K562 (cell line): ENCODE results near the gene CRIM1. TPM values are rescaled to one million over a fixed set of nuclear protein-coding genes. Genes with fewer than 3 reads are reported as not detected.

Source experiments
- ATAC-seq: fragments of 200-7000 bp; cut with Tn5 transposase; 3 replicates; pipeline ENCODE4 v1.9.1; 2020; ENCODE audit warnings: moderate library complexity
- BruUV-seq: library from RNA; stranded (reverse); fragments of 400-500 nt; replicated peaks from 2 replicates; lab custom pipeline; 2021; lab: Mats Ljungman, UMichigan
- CTCF ChIA-PET: fragments of 300-600 bp; formaldehyde crosslinking; extraction: SDS; loops from one replicate; lab custom pipeline; 2021; ENCODE audit warnings: low intra/inter-chr PET ratio; lab: Yijun Ruan, JAX
- POLR2A ChIA-PET: fragments of 300-600, 350-650 bp; sonication (Branson Sonifier 250); formaldehyde crosslinking; extraction: SDS; loops from one replicate; lab custom pipeline; 2021; ENCODE audit warnings: antibody characterized with exemption, inconsistent platforms; lab: Yijun Ruan, JAX
- DNase-seq, 4 experiments: peaks; one replicate each; pipeline versions ENCODE4 v3.0.0 to v3.0.0-alpha.2; 2011 to 2018; ENCODE audit warnings: low spot score in 3 of 4, mixed read lengths in 3 of 4; ENCODE audit errors: extremely low read depth in 1 of 4
- FAIRE-seq: peaks from 2 replicates; lab custom pipeline; 2011; peaks lifted over from hg19 to GRCh38; lab: Jason Lieb, UNC
- H2AFZ ChIP-seq: 2 replicates; pipeline ENCODE4 v1.6.0; 2011; ENCODE audit warnings: low read depth, low read length, control low read depth, inconsistent platforms
- H3K27ac ChIP-seq: fragments of 200-600 bp; 3 replicates; pipeline ENCODE4 v1.8.0; 2011; ENCODE audit warnings: low read depth, mild to moderate bottlenecking, control low read depth, inconsistent platforms, low read length, moderate library complexity, mixed read lengths; ENCODE audit errors: extremely low read depth
- H3K27me3 ChIP-seq, 2 experiments: fragments of 300-600 bp in 1 of 2; 2 replicates in 1 of 2; 3 replicates in 1 of 2; pipeline versions ENCODE4 v1.6.0 to v1.8.0; 2011; ENCODE audit warnings: inconsistent platforms in 2 of 2, low read length in 2 of 2, mild to moderate bottlenecking in 1 of 2, mixed read lengths in 1 of 2, moderate library complexity in 1 of 2; ENCODE audit not compliant: control insufficient read depth in 2 of 2, insufficient read depth in 2 of 2
- H3K36me3 ChIP-seq: fragments of 300-600 bp; 3 replicates; pipeline ENCODE4 v1.8.0; 2011; ENCODE audit warnings: mild to moderate bottlenecking, low read length, inconsistent platforms; ENCODE audit not compliant: control insufficient read depth, insufficient read depth
- H3K4me1 ChIP-seq, 2 experiments: fragments of 200-600 bp in 1 of 2; replicated peaks in 1 of 2; 2 replicates in 1 of 2; 3 replicates in 1 of 2; pipeline versions ENCODE4 v1.5.1 to v1.8.0; 2011; ENCODE audit warnings: inconsistent platforms in 2 of 2, low read length in 2 of 2, mild to moderate bottlenecking in 1 of 2, mixed read lengths in 1 of 2, moderate library complexity in 1 of 2; ENCODE audit not compliant: control insufficient read depth in 2 of 2, insufficient read depth in 2 of 2
- H3K4me2 ChIP-seq: 2 replicates; pipeline ENCODE4 v1.6.1; 2011; ENCODE audit warnings: low read length, control low read depth, inconsistent platforms, mixed read lengths; ENCODE audit not compliant: insufficient read depth
- H3K4me3 ChIP-seq: fragments of 200-600 bp; sonication (generic), shearing (Covaris generic); 2 replicates; pipeline ENCODE4 v1.5.1; 2016; ENCODE audit warnings: control low read depth, inconsistent platforms
- H3K79me2 ChIP-seq: fragments of 200-600 bp; 3 replicates; pipeline ENCODE4 v1.8.0; 2011; ENCODE audit warnings: low read length, inconsistent platforms; ENCODE audit not compliant: control insufficient read depth, insufficient read depth
- H3K9ac ChIP-seq, 2 experiments: 2 replicates each; pipeline versions ENCODE4 v1.6.0 to v1.6.1; 2011; ENCODE audit warnings: low read depth in 2 of 2, low read length in 2 of 2, control low read depth in 1 of 2, inconsistent platforms in 1 of 2, mild to moderate bottlenecking in 1 of 2, mixed read lengths in 1 of 2; ENCODE audit not compliant: insufficient read depth in 1 of 2
- H3K9me1 ChIP-seq: one replicate; pipeline ENCODE4 v1.6.0; 2011; ENCODE audit warnings: inconsistent platforms, mild to moderate bottlenecking, low read length, moderate library complexity; ENCODE audit not compliant: control insufficient read depth, insufficient read depth
- H3K9me3 ChIP-seq: replicated peaks from 2 replicates; pipeline ENCODE4 v1.5.1; 2011; ENCODE audit warnings: low read depth, low read length, inconsistent platforms; ENCODE audit not compliant: control insufficient read depth, insufficient read depth
- H4K20me1 ChIP-seq: replicated peaks from 2 replicates; pipeline ENCODE4 v1.6.1; 2011; ENCODE audit warnings: low read length, inconsistent platforms, mixed read lengths; ENCODE audit not compliant: control insufficient read depth, insufficient read depth
- CHD4 ChIP-seq: fragments of 200-600 bp; sonication (generic); IDR thresholded peaks from 3 replicates; pipeline ENCODE4 v1.6.1; 2012; ENCODE audit warnings: low read depth, mild to moderate bottlenecking, mixed read lengths, low read length, inconsistent platforms; ENCODE audit not compliant: insufficient read depth, insufficient replicate concordance, poor library complexity, severe bottlenecking
- ERF ChIP-seq: fragments of 450-650 bp; formaldehyde crosslinking; IDR thresholded peaks from 2 replicates; pipeline ENCODE4 v1.4.0; 2020; ENCODE audit warnings: mild to moderate bottlenecking, mixed read lengths
- FOXP1 ChIP-seq: sonication (generic); formaldehyde crosslinking; IDR thresholded peaks from 2 replicates; pipeline ENCODE4 v1.8.0; 2022; ENCODE audit warnings: mild to moderate bottlenecking, missing genetic modification reagents
- GABPB2 ChIP-seq: fragments of 250-450 bp; sonication (Bioruptor Pico); conservative IDR thresholded peaks from 2 replicates; pipeline ENCODE4 v1.5.1; 2021; ENCODE audit warnings: mild to moderate bottlenecking
- MAFF ChIP-seq: IDR thresholded peaks from 2 replicates; pipeline ENCODE4 v1.6.1; 2012; ENCODE audit warnings: low read length, improper control_type of control experiment
- MNT ChIP-seq, 2 experiments: fragments of 450-650 bp; conservative IDR thresholded peaks; 2 replicates each; pipeline ENCODE4 v1.6.1; 2017; ENCODE audit warnings: mild to moderate bottlenecking in 2 of 2, moderate library complexity in 2 of 2
- MYNN ChIP-seq, 2 experiments: sonication (generic); formaldehyde crosslinking in 1 of 2; IDR thresholded peaks; 2 replicates each; pipeline versions ENCODE4 v1.5.0 to v1.6.1; 2016 to 2020; ENCODE audit warnings: antibody characterized with exemption in 1 of 2, missing genetic modification reagents in 1 of 2
- RNF2 ChIP-seq: sonication (generic); IDR thresholded peaks from 2 replicates; pipeline ENCODE4 v1.6.1; 2016
- SREBF1 ChIP-seq: fragments of 150-350 bp; IDR thresholded peaks from 2 replicates; pipeline ENCODE4 v1.6.1; 2014; ENCODE audit warnings: antibody characterized with exemption, low read depth, low read length, borderline replicate concordance
- TEAD4 ChIP-seq, 2 experiments: sonication (generic) in 1 of 2; formaldehyde crosslinking in 1 of 2; IDR thresholded peaks; 2 replicates each; pipeline versions ENCODE4 v1.6.1 to v1.8.0; 2012 to 2022; ENCODE audit warnings: borderline replicate concordance in 1 of 2, inconsistent platforms in 1 of 2, low read length in 1 of 2, mild to moderate bottlenecking in 1 of 2, missing genetic modification reagents in 1 of 2
- ZNF766 ChIP-seq: fragments of 200-800 bp; sonication (Bioruptor generic); conservative IDR thresholded peaks from 2 replicates; pipeline ENCODE4 v1.6.1; 2016; ENCODE audit warnings: missing genetic modification characterization, missing compliant biosample characterization
- WGBS: fragments of 100-300 bp; shearing (Covaris generic); methylation state at CpG from one replicate; pipeline ENCODE4 v1.1.6; 2016; ENCODE audit warnings: low coverage, mixed read lengths; ENCODE audit not compliant: insufficient coverage; ENCODE audit errors: missing lambda C conversion rate; 5-methylcytosine and 5-hydroxymethylcytosine counted together
- in situ Hi-C: fragments of 300-500 bp; cut with MboI; formaldehyde crosslinking; loops from 4 replicates; pipeline ENCODE4 v1.15.0; 2018; ENCODE audit warnings: inconsistent platforms, mixed read lengths
- intact Hi-C: fragments of 100-400 bp; cut with micrococcal nuclease; formaldehyde crosslinking; loops from 2 replicates; pipeline ENCODE4 v1.14.2; 2022
- polyA plus RNA-seq, 8 experiments: library from polyadenylated mRNA; depleted of rRNA in 4 of 8; stranded (reverse) in 5 of 8; unstranded in 3 of 8; fragments of >200 nt; fragmentation: Nextera tagmentation in 2 of 8; fragmentation: Illumina TruSeq in 1 of 8; extraction: Ambion mirVana in 2 of 8; extraction: Trizol in 1 of 8; gene quantifications; 2 replicates each; pipeline versions ENCODE4 v1.2.1 to v1.2.3, GENCODE V29; 2011 to 2014; ENCODE audit warnings: inconsistent platforms in 1 of 8, missing spikeins in 1 of 8
- total RNA-seq, 7 experiments: library from RNA; depleted of rRNA in 6 of 7; stranded (reverse); fragments of >200 nt in 6 of 7; fragmentation: Illumina TruSeq in 2 of 7; extraction: Trizol in 2 of 7; gene quantifications; 2 replicates each; pipeline versions ENCODE4 v1.2.1 to v1.2.3, GENCODE V29; 2011 to 2021; ENCODE audit warnings: low replicate concordance in 1 of 7
- TF ChIP-seq, protein P1 (sequence below): sonication (generic); formaldehyde crosslinking; IDR thresholded peaks from 2 replicates; pipeline ENCODE4 v1.8.0; 2023; ENCODE audit warnings: missing genetic modification reagents, mild to moderate bottlenecking, borderline replicate concordance

Gene CRIM1
- total and polyA plus RNA-seq, 9 of the 15 experiments (the other 6 are each of a cell fraction or from before 2014, with no cell fraction given) = 0.01 to 0.36 (median 0.06) TPM; not detected in 1

DNA sequence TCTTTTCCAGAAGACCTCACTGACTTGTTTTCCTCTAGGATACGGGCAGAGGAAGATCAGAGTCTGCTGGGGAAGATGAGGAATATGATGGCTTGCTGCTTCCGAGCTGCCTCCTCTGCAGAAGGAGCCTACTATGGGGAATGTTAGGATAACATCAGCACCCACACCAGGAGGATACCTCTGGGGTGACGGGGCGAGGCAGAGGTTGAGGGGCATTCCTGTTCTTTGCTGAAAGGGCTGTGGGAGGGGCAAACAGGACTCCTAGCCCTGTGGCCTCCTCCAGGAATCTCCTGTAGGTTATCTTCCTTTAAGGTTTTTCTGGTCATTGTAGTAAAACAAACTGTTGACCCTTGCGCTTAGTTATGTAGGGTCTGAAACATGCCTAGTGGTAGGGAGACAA is 102.5 kb downstream of the CRIM1 start:
- CTCF ChIA-PET = no interaction called here
- in situ Hi-C loops = no loop called here

More for the DNA sequence above, 102.5 kb downstream of the CRIM1 start:
- 13% methylated on average over 5 of the region's 5 CpGs for WGBS
- Histone ChIP-seq H3K27me3 (peaks cover 0 to 4% of the 10 kb centered on the region in 2 experiments; a peak in 2 of 5 replicates), H3K27ac (no peak overlapping the region), H3K4me2 (no peak overlapping the region), H3K9me3 (no peaks in the 10 kb centered on the region), H2AFZ (no peak overlapping the region), H3K4me1 (no peaks in the 10 kb centered on the region; a peak in 1 of 5 replicates), H3K9ac (no peak overlapping the region), H3K9me1 (no peaks in the 10 kb centered on the region), H3K79me2 (no peaks in the 10 kb centered on the region), H4K20me1 (no peaks in the 10 kb centered on the region), H3K36me3 (no peaks in the 10 kb centered on the region), H3K4me3 (no peak overlapping the region)
- BruUV-seq = no TSS peak
- POLR2A ChIA-PET = no interaction called here
- TF ChIP-seq ZNF766 (CRISPR knock-in tag) = no peak
- TF ChIP-seq RNF2 = no peak
- no peak for TF ChIP-seq MNT (conservative IDR thresholded peaks at IDR 0.05)
- TF ChIP-seq MYNN (IDR thresholded peaks at IDR 0.05) = no peak
- TF ChIP-seq MYNN (CRISPR knock-in tag; IDR thresholded peaks at IDR 0.05) = no peak
- TF ChIP-seq TEAD4 (IDR thresholded peaks at IDR 0.05; ENCODE audit: low read length) = no peak
- TF ChIP-seq TEAD4 (CRISPR knock-in tag; IDR thresholded peaks at IDR 0.05; ENCODE audit: borderline replicate concordance) = no peak
- TF ChIP-seq, protein P1, sequence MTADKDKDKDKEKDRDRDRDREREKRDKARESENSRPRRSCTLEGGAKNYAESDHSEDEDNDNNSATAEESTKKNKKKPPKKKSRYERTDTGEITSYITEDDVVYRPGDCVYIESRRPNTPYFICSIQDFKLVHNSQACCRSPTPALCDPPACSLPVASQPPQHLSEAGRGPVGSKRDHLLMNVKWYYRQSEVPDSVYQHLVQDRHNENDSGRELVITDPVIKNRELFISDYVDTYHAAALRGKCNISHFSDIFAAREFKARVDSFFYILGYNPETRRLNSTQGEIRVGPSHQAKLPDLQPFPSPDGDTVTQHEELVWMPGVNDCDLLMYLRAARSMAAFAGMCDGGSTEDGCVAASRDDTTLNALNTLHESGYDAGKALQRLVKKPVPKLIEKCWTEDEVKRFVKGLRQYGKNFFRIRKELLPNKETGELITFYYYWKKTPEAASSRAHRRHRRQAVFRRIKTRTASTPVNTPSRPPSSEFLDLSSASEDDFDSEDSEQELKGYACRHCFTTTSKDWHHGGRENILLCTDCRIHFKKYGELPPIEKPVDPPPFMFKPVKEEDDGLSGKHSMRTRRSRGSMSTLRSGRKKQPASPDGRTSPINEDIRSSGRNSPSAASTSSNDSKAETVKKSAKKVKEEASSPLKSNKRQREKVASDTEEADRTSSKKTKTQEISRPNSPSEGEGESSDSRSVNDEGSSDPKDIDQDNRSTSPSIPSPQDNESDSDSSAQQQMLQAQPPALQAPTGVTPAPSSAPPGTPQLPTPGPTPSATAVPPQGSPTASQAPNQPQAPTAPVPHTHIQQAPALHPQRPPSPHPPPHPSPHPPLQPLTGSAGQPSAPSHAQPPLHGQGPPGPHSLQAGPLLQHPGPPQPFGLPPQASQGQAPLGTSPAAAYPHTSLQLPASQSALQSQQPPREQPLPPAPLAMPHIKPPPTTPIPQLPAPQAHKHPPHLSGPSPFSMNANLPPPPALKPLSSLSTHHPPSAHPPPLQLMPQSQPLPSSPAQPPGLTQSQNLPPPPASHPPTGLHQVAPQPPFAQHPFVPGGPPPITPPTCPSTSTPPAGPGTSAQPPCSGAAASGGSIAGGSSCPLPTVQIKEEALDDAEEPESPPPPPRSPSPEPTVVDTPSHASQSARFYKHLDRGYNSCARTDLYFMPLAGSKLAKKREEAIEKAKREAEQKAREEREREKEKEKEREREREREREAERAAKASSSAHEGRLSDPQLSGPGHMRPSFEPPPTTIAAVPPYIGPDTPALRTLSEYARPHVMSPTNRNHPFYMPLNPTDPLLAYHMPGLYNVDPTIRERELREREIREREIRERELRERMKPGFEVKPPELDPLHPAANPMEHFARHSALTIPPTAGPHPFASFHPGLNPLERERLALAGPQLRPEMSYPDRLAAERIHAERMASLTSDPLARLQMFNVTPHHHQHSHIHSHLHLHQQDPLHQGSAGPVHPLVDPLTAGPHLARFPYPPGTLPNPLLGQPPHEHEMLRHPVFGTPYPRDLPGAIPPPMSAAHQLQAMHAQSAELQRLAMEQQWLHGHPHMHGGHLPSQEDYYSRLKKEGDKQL (CRISPR knock-in tag) = no peak
- TF ChIP-seq GABPB2 (CRISPR knock-in tag) = no peak
- TF ChIP-seq MAFF = no peak
- no peak for TF ChIP-seq CHD4
- no peak for TF ChIP-seq FOXP1 (CRISPR knock-in tag)
- no peak for TF ChIP-seq ERF (CRISPR knock-in tag)
- TF ChIP-seq SREBF1 = no peak
- DNase-seq (no peak), ATAC-seq (no peak), FAIRE-seq (no peak)
- intact Hi-C loops = no loop called here
